Stomach (tissue), 9 donors: ENCODE results near the gene SNX32. TPM values are rescaled to one million over a fixed set of nuclear protein-coding genes. Genes with fewer than 3 reads are reported as not detected.
A peak's percentile ranks its signal among the peaks of the same experiment; 100 is the strongest.

ENCODE experiments used
- DNase-seq, 2 donors: peaks; one replicate each; pipeline versions ENCODE4 v3.0.0 to v3.0.0-alpha.2; 2013 to 2019
- H3K27ac ChIP-seq, 5 donors: fragments of 200-600 bp in 4 of 5; sonication (generic) in 4 of 5; one replicate each; pipeline ENCODE4 v1.5.1; 2013 to 2019; ENCODE audit warnings: mild to moderate bottlenecking in 1 of 5, moderate library complexity in 1 of 5
- H3K27me3 ChIP-seq, 3 donors: fragments of 200-600 bp; sonication (generic); one replicate each; pipeline ENCODE4 v1.5.1; 2017 to 2019; ENCODE audit warnings: mixed run types in 1 of 3
- H3K36me3 ChIP-seq, 4 donors: fragments of 200-600 bp; sonication (generic); 1 replicate in 3 of 4; 2 replicates in 1 of 4; pipeline ENCODE4 v1.5.1; 2016 to 2019
- H3K4me1 ChIP-seq, 4 donors: fragments of 200-600 bp; sonication (generic); one replicate each; pipeline ENCODE4 v1.5.1; 2016 to 2019
- H3K4me3 ChIP-seq, 4 donors: fragments of 200-600 bp; sonication (generic) in 3 of 4; one replicate each; pipeline ENCODE4 v1.5.1; 2016 to 2019; ENCODE audit warnings: mild to moderate bottlenecking in 1 of 4
- H3K9me3 ChIP-seq, 4 donors: fragments of 200-600 bp; sonication (generic); one replicate each; pipeline ENCODE4 v1.5.1; 2016 to 2019
- CTCF ChIP-seq, 7 experiments: fragments of 450-650 bp in 4 of 7; fragments of 200-600 bp in 3 of 7; sonication (generic) in 3 of 7; IDR thresholded peaks; one replicate each; pipeline ENCODE4 v1.5.1; 2016 to 2019; ENCODE audit warnings: antibody characterized with exemption in 7 of 7, control low read depth in 2 of 7, mild to moderate bottlenecking in 1 of 7
- EP300 ChIP-seq: sonication (generic); formaldehyde crosslinking; IDR thresholded peaks from one replicate; pipeline ENCODE4 v1.6.1; 2017; ENCODE audit warnings: antibody characterized with exemption
- POLR2A ChIP-seq, 4 donors: fragments of 450-650 bp; IDR thresholded peaks; one replicate each; pipeline ENCODE4 v1.6.1; 2016; ENCODE audit warnings: antibody characterized with exemption in 4 of 4, control low read depth in 2 of 4, mild to moderate bottlenecking in 1 of 4, moderate library complexity in 1 of 4
- POLR2AphosphoS5 ChIP-seq, 3 donors: sonication (generic); formaldehyde crosslinking; IDR thresholded peaks; one replicate each; pipeline ENCODE4 v1.6.1; 2016; ENCODE audit warnings: antibody characterized with exemption in 3 of 3
- WGBS, 5 donors: extraction: QIAGEN DNeasy Blood & Tissue Kit in 3 of 5; methylation state at CpG; one replicate each; pipeline versions ENCODE4 v1.1.5 to v1.1.7; 2013 to 2018; 5-methylcytosine and 5-hydroxymethylcytosine counted together
- intact Hi-C: fragments of 100-400 bp; cut with DNase I; formaldehyde crosslinking; loops from one replicate; pipeline ENCODE4 v1.15.1; 2023; ENCODE audit warnings: low total_unique reads
- polyA plus RNA-seq, 3 donors: library from polyadenylated mRNA; stranded (reverse); fragments of 200-250 nt; gene quantifications; one replicate each; pipeline ENCODE4 v1.2.3, GENCODE V29; 2013
- total RNA-seq, 5 donors: library from RNA; depleted of rRNA; stranded (reverse); fragments of >200 nt; gene quantifications; one replicate each; pipeline versions ENCODE4 v1.1.0 to v1.2.3, GENCODE V29; 2014 to 2016
- donor health status: healthy with polysubstance abuse.
- donor health status: Bipolar disorder and iron deficiency.
- donor health status: healthy.

Gene SNX32
- total and polyA plus RNA-seq, 8 donors, result 0.25 to 1.4 (median 0.76) TPM; not detected in 2

- 2% methylated on average over 27 to 78 of the region's 78 CpGs for WGBS, 5 donors
- H3K36me3 ChIP-seq, result peaks cover 0 to 7% (median 0%) of the 10 kb centered on the region in 4 donors
- peaks cover 0 to 11% (median 10%) of the 10 kb centered on the region in 3 donors for H3K27me3 ChIP-seq
- no peaks in the 10 kb centered on the region for H3K9me3 ChIP-seq
- intact Hi-C loops, result no loop called here
- TF ChIP-seq POLR2AphosphoS5 (IDR thresholded peaks at IDR 0.05) (peak in 2 of 3 donors; percentile 31 to 71), POLR2A (IDR thresholded peaks at IDR 0.05) (no peak)
- H3K4me1 ChIP-seq, result peaks cover 11 to 47% (median 19%) of the 10 kb centered on the region in 4 donors
- peak overlapping the region; percentile 40 to 86 (median 83) for H3K27ac ChIP-seq
- peak overlapping the region; percentile 57 to 66 (median 62) for H3K4me3 ChIP-seq
- peak; percentile 67 to 85 for DNase-seq
These were observed 65.8 kb downstream of the SNX32 start for GRCh38 chr11:65899356-65900124.

- peaks cover 11 to 46% (median 19%) of the 10 kb centered on the region in 4 donors for H3K4me1 ChIP-seq
- H3K9me3 ChIP-seq, result no peaks in the 10 kb centered on the region
- intact Hi-C loops, result no loop called here
- peak within 1 kb of the TSS; percentile 40 to 86 (median 83) for H3K27ac ChIP-seq
- WGBS, 5 donors, result 1 to 3% (median 1%) methylated on average over 37 to 80 of the region's 80 CpGs
- H3K27me3 ChIP-seq, result peaks cover 0 to 11% (median 10%) of the 10 kb centered on the region in 3 donors
- DNase-seq, result peak; percentile 96 to 97
- peak within 1 kb of the TSS; percentile 57 to 66 (median 62) for H3K4me3 ChIP-seq
- TF ChIP-seq EP300 (no peak), POLR2AphosphoS5 (IDR thresholded peaks at IDR 0.05) (peak; percentile 57 to 92 (median 89)), POLR2A (IDR thresholded peaks at IDR 0.05) (peak in 1 of 4 donors; percentile 35)
- peaks cover 0 to 7% (median 0%) of the 10 kb centered on the region in 4 donors for H3K36me3 ChIP-seq
These were observed 66.5 kb downstream of the SNX32 start, which contains the start of gene FOSL1 for GRCh38 chr11:65900125-65900898. Gene FOSL1, minus strand, starts transcription at chr11:65900388. Its CDS starts 49 bp downstream, at chr11:65900339.

GRCh38 chr11:65900899-65901180, 67.1 kb downstream of the SNX32 start:
- no peak for DNase-seq
- peaks cover 0 to 7% (median 0%) of the 10 kb centered on the region in 4 donors for H3K36me3 ChIP-seq
- peak overlapping the region; percentile 57 to 66 (median 62) for H3K4me3 ChIP-seq
- H3K27me3 ChIP-seq, result peaks cover 0 to 11% (median 10%) of the 10 kb centered on the region in 3 donors
- H3K27ac ChIP-seq, result peak overlapping the region; percentile 40 to 86 (median 83)
- H3K4me1 ChIP-seq, result peaks cover 11 to 46% (median 19%) of the 10 kb centered on the region in 4 donors
- H3K9me3 ChIP-seq, result no peaks in the 10 kb centered on the region
- intact Hi-C loops, result no loop called here
- TF ChIP-seq CTCF (IDR thresholded peaks at IDR 0.05), result no peak
- TF ChIP-seq EP300, result no peak
- TF ChIP-seq POLR2A (IDR thresholded peaks at IDR 0.05), result no peak
- WGBS, 5 donors, result 62 to 71% (median 66%) methylated on average over 11 of the region's 11 CpGs

- H3K27ac ChIP-seq, result no peak overlapping the region
- 0 to 31% (median 22%) methylated on average over 1 to 5 of the region's 5 CpGs for WGBS, 5 donors
- intact Hi-C loops, result no loop called here
- DNase-seq, result no peak
- TF ChIP-seq CTCF (IDR thresholded peaks at IDR 0.05) (no peak), POLR2AphosphoS5 (IDR thresholded peaks at IDR 0.05) (no peak), EP300 (no peak), POLR2A (IDR thresholded peaks at IDR 0.05) (no peak)
- peaks cover 11 to 34% (median 19%) of the 10 kb centered on the region in 4 donors for H3K4me1 ChIP-seq
- no peak overlapping the region for H3K4me3 ChIP-seq
- H3K9me3 ChIP-seq, result no peaks in the 10 kb centered on the region
- peaks cover 0 to 11% (median 10%) of the 10 kb centered on the region in 3 donors for H3K27me3 ChIP-seq
- no peaks in the 10 kb centered on the region for H3K36me3 ChIP-seq
These were observed 69.3 kb downstream of the SNX32 start for GRCh38 chr11:65903068-65903481.

Other genes with a start within 250 kb of the SNX32 start
- 1 to 10 TPM in 1 of 5 donors, under 1 TPM in 1, not detected in 3; 0.58 to 2.6 TPM for gene KCNK7, start 238.2 kb upstream of the SNX32 start, total RNA-seq
- 1 to 10 TPM in 2 of 3 donors, not detected in 1; 3.5 to 5.8 TPM for gene KCNK7, start 238.2 kb upstream of the SNX32 start, polyA plus RNA-seq
- gene MAP3K11, start 219.7 kb upstream of the SNX32 start, total RNA-seq, result 100 to 1,000 TPM in 1 of 5 donors, 10 to 100 TPM in 4; 37.6 to 118 (median 63.6) TPM
- gene MAP3K11, start 219.7 kb upstream of the SNX32 start, polyA plus RNA-seq, result 10 to 100 TPM; 31.0 to 62.9 (median 44.8) TPM
- 10 to 100 TPM in 4 of 5 donors, 1 to 10 TPM in 1; 9.7 to 76.2 (median 40.3) TPM for gene PCNX3, start 218.2 kb upstream of the SNX32 start, total RNA-seq
- 10 to 100 TPM in 1 of 3 donors, 1 to 10 TPM in 2; 4.6 to 11.0 (median 6.8) TPM for gene PCNX3, start 218.2 kb upstream of the SNX32 start, polyA plus RNA-seq
- gene SIPA1, start 195.9 kb upstream of the SNX32 start, total RNA-seq, result 10 to 100 TPM; 13.2 to 47.5 (median 33.8) TPM
- gene SIPA1, start 195.9 kb upstream of the SNX32 start, polyA plus RNA-seq, result 10 to 100 TPM; 59.9 to 80.4 (median 67.6) TPM
- 10 to 100 TPM; 27.4 to 68.8 (median 54.0) TPM for gene RELA, start 171.0 kb upstream of the SNX32 start, total RNA-seq
- gene RELA, start 171.0 kb upstream of the SNX32 start, polyA plus RNA-seq, result 10 to 100 TPM; 37.9 to 56.8 (median 39.2) TPM
- 10 to 100 TPM; 13.3 to 99.1 (median 58.7) TPM for gene KAT5, start 121.7 kb upstream of the SNX32 start, total RNA-seq
- 10 to 100 TPM; 51.5 to 76.8 (median 53.5) TPM for gene KAT5, start 121.7 kb upstream of the SNX32 start, polyA plus RNA-seq
- gene RNASEH2C, start 113.2 kb upstream of the SNX32 start, total RNA-seq, result 100 to 1,000 TPM in 1 of 5 donors, 10 to 100 TPM in 4; 14.1 to 171 (median 49.0) TPM
- 10 to 100 TPM; 69.2 to 86.4 (median 83.9) TPM for gene RNASEH2C, start 113.2 kb upstream of the SNX32 start, polyA plus RNA-seq
- gene AP5B1, start 53.0 kb upstream of the SNX32 start, total RNA-seq, result 10 to 100 TPM in 4 of 5 donors, 1 to 10 TPM in 1; 7.3 to 44.9 (median 19.6) TPM
- gene AP5B1, start 53.0 kb upstream of the SNX32 start, polyA plus RNA-seq, result 1 to 10 TPM; 3.6 to 5.1 (median 3.7) TPM
- 100 to 1,000 TPM in 1 of 5 donors, 10 to 100 TPM in 1, 1 to 10 TPM in 2, not detected in 1; 1.2 to 120 (median 9.9) TPM for gene OVOL1, start 46.9 kb upstream of the SNX32 start, total RNA-seq
- 1 to 10 TPM in 2 of 3 donors, under 1 TPM in 1; 0.92 to 7.8 (median 1.3) TPM for gene OVOL1, start 46.9 kb upstream of the SNX32 start, polyA plus RNA-seq
- gene CFL1, start 24.2 kb downstream of the SNX32 start, total RNA-seq, result 1,000 to 10,000 TPM in 1 of 5 donors, 100 to 1,000 TPM in 4; 389 to 1,430 (median 677) TPM
- gene CFL1, start 24.2 kb downstream of the SNX32 start, polyA plus RNA-seq, result 100 to 1,000 TPM; 534 to 874 (median 658) TPM
- 100 to 1,000 TPM in 2 of 5 donors, 10 to 100 TPM in 3; 26.4 to 162 (median 81.1) TPM for gene MUS81, start 26.5 kb downstream of the SNX32 start, total RNA-seq
- 10 to 100 TPM; 32.7 to 64.6 (median 32.9) TPM for gene MUS81, start 26.5 kb downstream of the SNX32 start, polyA plus RNA-seq
- 10 to 100 TPM; 21.0 to 34.4 (median 23.3) TPM for gene EFEMP2, start 38.8 kb downstream of the SNX32 start, total RNA-seq
- 10 to 100 TPM; 31.8 to 37.9 (median 36.0) TPM for gene EFEMP2, start 38.8 kb downstream of the SNX32 start, polyA plus RNA-seq
- gene CTSW, start 45.9 kb downstream of the SNX32 start, total RNA-seq, result 1 to 10 TPM in 2 of 5 donors, under 1 TPM in 1, not detected in 2; 0.58 to 2.2 (median 1.1) TPM
- gene CTSW, start 45.9 kb downstream of the SNX32 start, polyA plus RNA-seq, result 1 to 10 TPM in 2 of 3 donors, under 1 TPM in 1; 0.43 to 2.7 (median 1.6) TPM
- gene FIBP, start 54.5 kb downstream of the SNX32 start, total RNA-seq, result 100 to 1,000 TPM in 2 of 5 donors, 10 to 100 TPM in 3; 25.4 to 488 (median 74.3) TPM
- 10 to 100 TPM; 45.2 to 76.5 (median 66.0) TPM for gene FIBP, start 54.5 kb downstream of the SNX32 start, polyA plus RNA-seq
- gene CCDC85B, start 56.7 kb downstream of the SNX32 start, total RNA-seq, result 10 to 100 TPM in 4 of 5 donors, 1 to 10 TPM in 1; 7.0 to 68.9 (median 20.6) TPM
- gene CCDC85B, start 56.7 kb downstream of the SNX32 start, polyA plus RNA-seq, result 10 to 100 TPM; 25.1 to 50.4 (median 42.5) TPM
- gene FOSL1, start 66.4 kb downstream of the SNX32 start, total RNA-seq, result 10 to 100 TPM in 1 of 5 donors, 1 to 10 TPM in 2, not detected in 2; 1.7 to 43.3 (median 1.9) TPM
- 10 to 100 TPM in 2 of 3 donors, 1 to 10 TPM in 1; 7.0 to 14.7 (median 14.1) TPM for gene FOSL1, start 66.4 kb downstream of the SNX32 start, polyA plus RNA-seq
- 10 to 100 TPM in 3 of 5 donors, 1 to 10 TPM in 2; 3.1 to 16.8 (median 10.1) TPM for gene C11orf68, start 85.1 kb downstream of the SNX32 start, total RNA-seq
- gene C11orf68, start 85.1 kb downstream of the SNX32 start, polyA plus RNA-seq, result 10 to 100 TPM; 26.9 to 31.3 (median 29.6) TPM
- gene DRAP1, start 85.5 kb downstream of the SNX32 start, total RNA-seq, result 100 to 1,000 TPM in 1 of 5 donors, 10 to 100 TPM in 4; 13.3 to 133 (median 49.2) TPM
- 10 to 100 TPM; 64.0 to 89.2 (median 77.9) TPM for gene DRAP1, start 85.5 kb downstream of the SNX32 start, polyA plus RNA-seq
- not detected for gene TSGA10IP, start 111.5 kb downstream of the SNX32 start, total RNA-seq
- gene TSGA10IP, start 111.5 kb downstream of the SNX32 start, polyA plus RNA-seq, result not detected
- 100 to 1,000 TPM in 2 of 5 donors, 10 to 100 TPM in 3; 26.1 to 278 (median 38.4) TPM for gene SART1, start 127.8 kb downstream of the SNX32 start, total RNA-seq
- gene SART1, start 127.8 kb downstream of the SNX32 start, polyA plus RNA-seq, result 10 to 100 TPM; 76.1 to 93.2 (median 88.9) TPM
- gene EIF1AD, start 168.2 kb downstream of the SNX32 start, total RNA-seq, result 10 to 100 TPM in 2 of 5 donors, 1 to 10 TPM in 2, not detected in 1; 3.8 to 26.1 (median 12.9) TPM
- gene EIF1AD, start 168.2 kb downstream of the SNX32 start, polyA plus RNA-seq, result 10 to 100 TPM; 10.5 to 13.6 (median 13.1) TPM
- 10 to 100 TPM; 12.3 to 58.4 (median 27.2) TPM for gene BANF1, start 168.5 kb downstream of the SNX32 start, total RNA-seq
- gene BANF1, start 168.5 kb downstream of the SNX32 start, polyA plus RNA-seq, result 100 to 1,000 TPM; 150 to 207 (median 180) TPM
- gene CST6, start 178.0 kb downstream of the SNX32 start, total RNA-seq, result 10 to 100 TPM in 1 of 5 donors, not detected in 4; 47.8 TPM
- gene CST6, start 178.0 kb downstream of the SNX32 start, polyA plus RNA-seq, result 1 to 10 TPM in 1 of 3 donors, under 1 TPM in 1, not detected in 1; 0.50 to 6.6 TPM
- gene CATSPER1, start 192.5 kb downstream of the SNX32 start, total RNA-seq, result not detected
- gene CATSPER1, start 192.5 kb downstream of the SNX32 start, polyA plus RNA-seq, result 1 to 10 TPM in 1 of 3 donors, under 1 TPM in 2; 0.08 to 1.4 (median 0.68) TPM
- gene GAL3ST3, start 215.2 kb downstream of the SNX32 start, total RNA-seq, result not detected
- gene GAL3ST3, start 215.2 kb downstream of the SNX32 start, polyA plus RNA-seq, result not detected
- 100 to 1,000 TPM in 4 of 5 donors, 10 to 100 TPM in 1; 52.7 to 366 (median 164) TPM for gene SF3B2, start 218.4 kb downstream of the SNX32 start, total RNA-seq
- 100 to 1,000 TPM in 1 of 3 donors, 10 to 100 TPM in 2; 71.4 to 110 (median 99.9) TPM for gene SF3B2, start 218.4 kb downstream of the SNX32 start, polyA plus RNA-seq
- gene PACS1, start 236.3 kb downstream of the SNX32 start, total RNA-seq, result 100 to 1,000 TPM in 2 of 5 donors, 10 to 100 TPM in 3; 47.0 to 269 (median 57.4) TPM
- 10 to 100 TPM; 14.7 to 24.3 (median 18.2) TPM for gene PACS1, start 236.3 kb downstream of the SNX32 start, polyA plus RNA-seq